ENCODE data around the gene MRGPRD. TPM values are rescaled to one million over a fixed set of nuclear protein-coding genes. Genes with fewer than 3 reads are reported as not detected.

The MRGPRD gene
- total RNA-seq, 8 experiments from 2014 or later: 0.21 TPM; not detected in 7

DNA sequence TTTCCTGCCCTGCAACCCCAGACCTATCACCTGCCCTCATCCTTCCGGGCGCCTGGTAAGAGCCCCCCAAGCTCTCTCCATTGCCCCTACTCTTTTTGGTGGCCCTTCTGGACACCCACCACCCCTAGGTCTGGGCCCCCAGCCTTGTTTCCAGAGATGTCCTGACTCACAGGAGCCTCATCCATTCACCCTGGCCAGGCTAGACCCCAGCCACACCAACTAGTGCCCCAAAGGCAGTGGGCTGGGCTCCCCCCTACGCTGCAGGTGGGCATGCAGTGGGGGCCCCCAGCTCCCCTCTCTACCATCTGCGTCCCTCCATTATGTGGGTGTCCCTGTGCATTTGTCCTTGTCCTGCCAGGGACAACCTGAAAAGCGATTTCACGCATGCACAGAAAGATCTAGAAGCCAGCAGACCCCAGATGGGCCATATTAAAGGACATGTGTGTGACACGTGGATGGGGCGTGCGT is 30.9 kb upstream of the MRGPRD start:
- H3K4me3 ChIP-seq: no peak overlapping the region
- in situ Hi-C loops (cut with MboI; ENCODE audit: low pct_unique_long_range_greater_than_20kb in 2 of 9, low sequenced_read_pairs in 9 of 9, unreplicated experiment in 9 of 9): no loop called here
- 8 to 65% methylated on average over 2 to 4 of the region's 9 CpGs; no CpG with 5 or more reads in 8 of the 10 experiments for WGBS, 10 experiments
- no peak for ATAC-seq (replicated peaks in 6 of 8)
- H3K4me1 ChIP-seq (replicated peaks in 1 of 2): peaks cover 43 to 67% of the 10 kb centered on the region in 2 donors
- H3K27ac ChIP-seq: no peak overlapping the region

- H3K4me3 ChIP-seq: no peak overlapping the region
- no peak overlapping the region for H3K27ac ChIP-seq
- peaks cover 43 to 67% of the 10 kb centered on the region in 2 donors for H3K4me1 ChIP-seq (replicated peaks in 1 of 2)
- ATAC-seq (replicated peaks in 6 of 8): peak; percentile 46 to 79 (median 62)
- in situ Hi-C loops (cut with MboI; ENCODE audit: low pct_unique_long_range_greater_than_20kb in 2 of 9, low sequenced_read_pairs in 9 of 9, unreplicated experiment in 9 of 9): no loop called here
- WGBS, 10 experiments: 69% methylated on average over 3 of the region's 43 CpGs; no CpG with 5 or more reads in 9 of the 10 experiments
Observed at GRCh38 chr11:69010964-69011623, 30.3 kb upstream of the MRGPRD start.

DNA sequence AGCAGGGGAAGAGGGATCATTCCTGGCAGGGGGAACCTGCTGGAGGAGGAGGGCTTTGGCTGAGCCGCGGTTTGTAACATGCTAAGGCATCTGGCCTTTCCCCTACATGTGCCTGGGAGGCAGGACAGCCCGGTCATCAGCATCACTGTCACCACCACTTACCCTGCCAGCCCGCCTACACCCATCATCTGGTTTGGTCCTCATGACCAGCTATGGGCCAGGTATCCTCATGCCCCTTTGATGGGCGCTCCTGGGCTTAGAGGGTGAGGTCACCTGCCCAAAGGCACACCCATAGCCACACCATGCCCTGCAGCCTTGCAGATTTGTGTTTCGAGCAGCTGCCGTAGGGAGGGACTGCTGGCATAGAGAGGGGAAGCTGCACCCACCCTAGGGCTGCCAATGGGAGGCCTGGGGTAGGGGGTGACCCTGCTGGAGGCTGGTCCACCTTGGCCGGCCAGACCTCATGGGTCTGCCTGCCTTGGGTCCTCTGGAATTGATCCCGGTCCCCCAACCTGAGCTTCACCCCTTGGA is 29.6 kb upstream of the MRGPRD start:
- in situ Hi-C loops (cut with MboI; ENCODE audit: low pct_unique_long_range_greater_than_20kb in 2 of 9, low sequenced_read_pairs in 9 of 9, unreplicated experiment in 9 of 9): no loop called here

DNA sequence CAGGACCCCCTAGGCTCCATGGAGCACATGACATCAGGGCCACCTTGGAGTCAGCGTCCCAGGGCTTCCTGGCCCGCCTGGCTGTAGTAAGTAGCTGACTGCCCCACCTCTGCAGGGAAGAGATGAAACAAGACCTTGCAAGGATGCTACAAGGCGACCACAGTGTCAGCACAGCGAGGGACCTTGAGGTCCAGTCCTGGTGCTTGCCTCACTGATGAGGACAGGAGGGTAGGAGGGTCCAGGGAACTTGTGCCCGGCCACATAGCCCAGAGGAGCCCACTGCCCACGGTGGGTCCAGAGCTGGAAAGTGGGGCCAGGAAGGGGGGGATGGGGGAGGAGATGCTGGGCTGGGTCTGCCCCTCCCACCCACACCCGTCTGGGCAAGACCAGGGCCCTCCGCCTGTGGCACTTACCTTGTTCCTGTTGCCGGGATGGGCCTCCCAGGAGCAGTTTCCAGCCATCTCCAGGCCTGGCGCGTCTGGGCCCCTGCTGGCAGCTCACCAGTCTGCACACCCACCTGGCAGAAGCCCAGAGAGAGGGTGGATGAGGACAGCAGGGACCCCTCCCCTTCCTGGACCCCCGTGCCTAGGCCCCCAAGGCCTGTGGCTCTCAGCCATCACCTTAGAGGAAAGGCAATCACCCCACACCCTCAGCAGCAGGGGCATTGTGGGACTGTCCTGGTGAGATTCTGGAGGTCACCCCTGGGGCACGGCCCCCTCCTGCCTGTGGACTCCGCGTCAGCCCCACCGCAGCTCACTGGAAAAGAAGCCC is 28.8 kb upstream of the MRGPRD start:
- Histone ChIP-seq H3K27ac (no peak overlapping the region), H3K4me3 (no peak overlapping the region), H3K4me1 (replicated peaks in 1 of 2) (peaks cover 39 to 61% of the 10 kb centered on the region in 2 donors)
- ATAC-seq (replicated peaks in 6 of 8): peak in 1 of 8 experiments; percentile 23
- WGBS, 10 experiments: 0 to 75% (median 65%) methylated on average over 1 to 2 of the region's 16 CpGs; no CpG with 5 or more reads in 7 of the 10 experiments
- in situ Hi-C loops (cut with MboI; ENCODE audit: low pct_unique_long_range_greater_than_20kb in 2 of 9, low sequenced_read_pairs in 9 of 9, unreplicated experiment in 9 of 9): no loop called here

More for the DNA sequence above, 29.6 kb upstream of the MRGPRD start:
- ATAC-seq (replicated peaks in 6 of 8): peak in 3 of 8 experiments; percentile 1 to 4 (median 1)
- Histone ChIP-seq H3K27ac (no peak overlapping the region), H3K4me1 (replicated peaks in 1 of 2) (peaks cover 43 to 67% of the 10 kb centered on the region in 2 donors), H3K4me3 (no peak overlapping the region)
- 0 to 100% (median 63%) methylated on average over 1 to 3 of the region's 9 CpGs; no CpG with 5 or more reads in 5 of the 10 experiments for whole genome bisulfite sequencing, 10 experiments

GRCh38 chr11:69008737-69009440 is 28.1 kb upstream of the MRGPRD start:
- in situ Hi-C loops (cut with MboI; ENCODE audit: low pct_unique_long_range_greater_than_20kb in 2 of 9, low sequenced_read_pairs in 9 of 9, unreplicated experiment in 9 of 9): no loop called here
- ATAC-seq (replicated peaks in 6 of 8): peak; percentile 73 to 90 (median 84)
- H3K4me1 ChIP-seq (replicated peaks in 1 of 2): peaks cover 32 to 53% of the 10 kb centered on the region in 2 donors

DNA sequence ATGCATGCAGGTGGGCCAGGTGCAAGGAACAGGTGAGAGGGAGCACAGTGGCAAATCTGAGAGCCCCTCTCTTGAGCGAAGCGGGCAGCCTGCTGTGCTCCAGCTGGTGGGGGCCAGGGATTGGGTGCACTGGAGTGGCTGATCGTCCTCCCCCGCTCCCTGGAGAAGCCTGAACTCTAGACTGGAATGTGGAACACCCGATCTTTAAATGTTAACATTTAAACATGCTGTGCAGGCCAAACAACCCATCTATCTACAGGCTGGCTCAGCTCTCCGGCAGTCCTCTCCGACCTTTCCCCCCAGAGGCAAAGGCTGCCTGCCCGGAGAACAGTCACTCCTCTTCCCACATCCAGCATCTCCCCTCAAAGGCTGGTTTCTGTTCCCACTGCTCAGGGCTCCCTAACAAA is 27.2 kb upstream of the MRGPRD start:
- in situ Hi-C loops (cut with MboI; ENCODE audit: low pct_unique_long_range_greater_than_20kb in 2 of 9, low sequenced_read_pairs in 9 of 9, unreplicated experiment in 9 of 9): no loop called here

More at GRCh38 chr11:69008737-69009440, 28.1 kb upstream of the MRGPRD start:
- H3K27ac ChIP-seq: no peak overlapping the region
- 5 to 100% (median 34%) methylated on average over 1 to 8 of the region's 17 CpGs; no CpG with 5 or more reads in 4 of the 10 experiments for WGBS, 10 experiments
- H3K4me3 ChIP-seq: no peak overlapping the region

DNA sequence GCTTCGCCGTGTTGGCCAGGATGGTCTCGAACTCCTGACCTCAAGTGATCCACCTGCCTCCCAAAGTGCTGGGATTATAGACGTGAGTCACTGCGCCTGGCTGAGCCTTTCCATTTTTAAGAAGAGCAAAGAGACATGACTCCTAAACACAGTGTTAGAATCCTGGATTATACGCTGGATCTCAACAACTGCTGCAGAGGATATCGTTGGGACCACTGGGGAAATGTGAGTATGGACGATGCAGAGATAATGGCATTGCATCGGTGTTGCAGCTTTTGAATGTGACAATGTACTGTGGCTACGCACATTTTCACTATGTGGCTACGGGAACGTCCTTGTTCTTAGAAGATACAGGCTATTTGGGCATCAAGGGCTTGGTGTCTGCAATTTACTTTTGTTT is 26.0 kb upstream of the MRGPRD start:
- WGBS, 10 experiments: 67 to 96% (median 93%) methylated on average over 2 to 12 of the region's 12 CpGs; no CpG with 5 or more reads in 3 of the 10 experiments
- in situ Hi-C loops (cut with MboI; ENCODE audit: low pct_unique_long_range_greater_than_20kb in 2 of 9, low sequenced_read_pairs in 9 of 9, unreplicated experiment in 9 of 9): no loop called here
- ATAC-seq (replicated peaks in 6 of 8): no peak
- H3K4me1 ChIP-seq (replicated peaks in 1 of 2): peaks cover 22 to 39% of the 10 kb centered on the region in 2 donors
- no peak overlapping the region for H3K27ac ChIP-seq
- no peak overlapping the region for H3K4me3 ChIP-seq

More for the DNA sequence above, 27.2 kb upstream of the MRGPRD start:
- ATAC-seq (replicated peaks in 6 of 8): no peak
- Histone ChIP-seq H3K4me1 (replicated peaks in 1 of 2) (peaks cover 23 to 44% of the 10 kb centered on the region in 2 donors), H3K4me3 (no peak overlapping the region), H3K27ac (no peak overlapping the region)
- 13 to 80% (median 55%) methylated on average over 1 to 4 of the region's 8 CpGs; no CpG with 5 or more reads in 4 of the 10 experiments for WGBS, 10 experiments

DNA sequence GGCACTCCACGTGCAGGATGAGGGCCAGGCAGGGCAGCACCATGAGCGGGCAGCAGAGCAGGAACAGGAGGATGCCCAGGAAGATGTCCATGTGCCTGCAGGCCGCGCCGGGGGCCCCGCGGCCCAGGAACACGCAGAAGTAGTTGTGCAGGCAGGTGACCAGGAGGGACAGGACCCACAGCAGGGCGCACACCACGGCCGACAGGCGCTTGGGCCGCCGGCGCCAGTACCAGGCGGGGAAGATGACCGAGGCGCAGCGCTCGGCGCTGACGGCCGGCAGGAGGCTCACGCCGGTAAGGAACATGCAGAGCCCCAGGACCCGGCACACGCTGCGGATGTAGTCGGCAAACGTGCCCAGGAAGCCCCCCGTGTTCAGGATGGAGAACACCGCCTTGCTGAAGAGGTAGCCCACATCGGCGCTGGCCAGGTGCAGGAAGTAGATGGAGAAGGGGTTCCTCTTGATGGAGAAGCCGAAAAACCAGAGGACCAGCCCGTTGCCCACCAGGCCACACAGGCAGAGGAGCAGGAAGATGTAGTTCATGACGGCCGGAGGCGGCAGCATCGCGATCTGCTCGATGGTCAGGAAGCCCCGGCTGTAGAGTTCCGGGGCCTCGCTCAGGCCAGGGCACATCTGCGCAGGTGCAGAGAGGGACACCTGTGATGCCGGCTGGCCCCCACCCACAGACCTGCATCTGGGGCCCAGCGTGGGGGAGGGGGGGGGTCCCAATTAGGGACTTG is 25.0 kb upstream of the MRGPRD start:
- H3K4me3 ChIP-seq: no peak overlapping the region
- 87 to 96% (median 95%) methylated on average over 3 to 15 of the region's 48 CpGs; no CpG with 5 or more reads in 6 of the 10 experiments for WGBS, 10 experiments
- no peak for ATAC-seq (replicated peaks in 6 of 8)
- H3K4me1 ChIP-seq (replicated peaks in 1 of 2): peaks cover 19 to 34% of the 10 kb centered on the region in 2 donors
- H3K27ac ChIP-seq: no peak overlapping the region
- in situ Hi-C loops (cut with MboI; ENCODE audit: low pct_unique_long_range_greater_than_20kb in 2 of 9, low sequenced_read_pairs in 9 of 9, unreplicated experiment in 9 of 9): no loop called here

GRCh38 chr11:69005183-69005630 is 24.4 kb upstream of the MRGPRD start:
- Histone ChIP-seq H3K4me1 (replicated peaks in 1 of 2) (peaks cover 14 to 28% of the 10 kb centered on the region in 2 donors), H3K4me3 (no peak overlapping the region), H3K27ac (no peak overlapping the region)
- in situ Hi-C loops (cut with MboI; ENCODE audit: low pct_unique_long_range_greater_than_20kb in 2 of 9, low sequenced_read_pairs in 9 of 9, unreplicated experiment in 9 of 9): no loop called here
- 67 to 100% (median 90%) methylated on average over 1 to 6 of the region's 27 CpGs; no CpG with 5 or more reads in 6 of the 10 experiments for whole genome bisulfite sequencing, 10 experiments
- no peak for ATAC-seq (replicated peaks in 6 of 8)

GRCh38 chr11:69004411-69005182 is 23.8 kb upstream of the MRGPRD start:
- peaks cover 12 to 22% of the 10 kb centered on the region in 2 donors for H3K4me1 ChIP-seq (replicated peaks in 1 of 2)
- in situ Hi-C loops (cut with MboI; ENCODE audit: low pct_unique_long_range_greater_than_20kb in 2 of 9, low sequenced_read_pairs in 9 of 9, unreplicated experiment in 9 of 9): no loop called here
- H3K4me3 ChIP-seq: no peak overlapping the region
- no peak overlapping the region for H3K27ac ChIP-seq
- 63 to 100% (median 91%) methylated on average over 1 to 8 of the region's 13 CpGs; no CpG with 5 or more reads in 2 of the 10 experiments for WGBS, 10 experiments
- no peak for ATAC-seq (replicated peaks in 6 of 8)

GRCh38 chr11:69003866-69004367 is 23.1 kb upstream of the MRGPRD start:
- ATAC-seq (replicated peaks in 6 of 8): no peak
- in situ Hi-C loops (cut with MboI; ENCODE audit: low pct_unique_long_range_greater_than_20kb in 2 of 9, low sequenced_read_pairs in 9 of 9, unreplicated experiment in 9 of 9): no loop called here
- no peak overlapping the region for H3K4me3 ChIP-seq
- H3K27ac ChIP-seq: no peak overlapping the region
- WGBS, 10 experiments: 67 to 87% methylated on average over 2 to 18 of the region's 20 CpGs; no CpG with 5 or more reads in 8 of the 10 experiments
- peaks cover 11 to 18% of the 10 kb centered on the region in 2 donors for H3K4me1 ChIP-seq (replicated peaks in 1 of 2)
